Stimulated activated CD4-positive, alpha-beta T cell treated with anti-CD3 and anti-CD28 coated beads, Interleukin-4, amount 100 ng/mL, for 24 hours (primary cell): ENCODE measurements around the gene ATP1A2.

Source experiments
- DNase-seq: peaks from one replicate; pipeline ENCODE4 v3.0.0-alpha.2; 2020

The ATP1A2 gene

DNA sequence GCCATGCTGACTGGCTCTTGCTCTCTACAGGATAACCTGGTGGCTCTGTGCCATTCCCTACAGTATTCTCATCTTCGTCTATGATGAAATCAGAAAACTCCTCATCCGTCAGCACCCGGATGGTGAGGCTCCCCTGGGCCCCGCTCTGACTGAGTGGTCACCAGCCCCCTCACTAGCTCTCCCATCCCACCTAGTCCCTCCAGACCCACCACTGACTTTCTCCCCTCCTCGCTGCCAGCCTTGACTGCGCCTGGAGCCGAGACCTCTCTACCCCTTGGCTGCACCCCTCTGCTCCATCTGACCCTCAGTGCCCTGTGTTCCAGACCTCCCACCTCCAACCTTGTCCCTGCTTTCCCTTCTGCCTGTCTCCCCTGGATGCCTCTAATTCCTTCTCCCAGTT, 70.7 kb downstream of the ATP1A2 start:
- no peak for DNase-seq

DNA sequence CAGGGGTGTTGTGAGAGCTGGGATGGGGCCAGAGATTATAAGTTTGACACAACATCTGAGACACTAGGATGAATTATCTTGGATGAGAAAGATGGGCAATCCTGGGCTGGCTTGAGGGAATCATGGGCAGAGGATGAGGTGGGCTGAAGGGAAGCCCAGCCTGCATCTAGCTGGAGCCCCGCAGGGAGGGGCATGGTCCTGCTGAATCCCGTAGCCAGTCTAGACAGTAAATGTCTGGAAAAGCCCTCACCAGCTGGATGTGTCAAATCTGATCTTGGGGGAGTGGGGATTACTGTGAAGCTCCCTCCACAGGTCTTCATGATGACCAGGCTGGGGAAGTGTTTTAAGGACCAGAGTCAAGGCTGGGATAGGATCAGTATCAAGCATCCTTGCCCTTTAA, 71.2 kb downstream of the ATP1A2 start:
- no peak for DNase-seq

DNA sequence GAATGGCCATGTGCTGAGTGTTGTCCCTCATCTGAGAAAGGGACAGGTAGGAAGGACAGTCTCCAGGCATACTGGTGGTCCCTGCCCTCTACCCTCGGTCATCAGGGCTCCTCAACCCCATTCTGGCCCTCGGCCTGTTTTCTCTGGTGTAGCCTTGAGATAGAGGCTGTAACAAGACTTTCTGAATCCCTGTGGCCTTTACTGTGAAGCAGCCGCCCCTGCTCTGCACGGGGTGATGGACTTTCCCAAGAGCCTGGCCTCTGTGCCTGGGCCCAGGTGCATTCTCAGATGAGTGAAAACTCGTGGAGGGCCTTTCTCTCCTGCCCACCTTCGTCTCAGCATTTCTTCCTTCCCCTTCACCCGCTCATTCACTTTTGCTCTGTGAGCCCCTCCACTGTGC, 71.8 kb downstream of the ATP1A2 start:
- DNase-seq, result no peak

DNA sequence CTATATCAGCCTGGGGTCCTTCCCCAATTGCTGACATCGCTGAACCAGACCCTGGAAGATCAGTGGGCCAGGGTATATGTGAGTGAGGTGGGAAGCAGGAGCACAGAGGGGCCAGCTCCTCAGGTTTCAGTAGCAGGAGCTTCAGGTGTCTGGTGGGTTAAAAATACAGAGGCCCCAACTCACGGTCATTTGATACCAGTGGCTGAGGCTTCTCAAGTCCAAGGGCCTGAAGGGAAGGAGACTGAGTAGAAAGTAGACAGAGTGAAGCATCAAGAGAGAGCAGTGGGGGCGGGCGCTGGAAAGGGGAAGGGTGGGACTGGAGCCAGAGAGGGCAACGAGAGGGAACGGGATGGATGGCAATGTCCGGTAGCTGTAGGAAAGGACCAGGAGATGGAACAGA, 72.8 kb downstream of the ATP1A2 start:
- no peak for DNase-seq

DNA sequence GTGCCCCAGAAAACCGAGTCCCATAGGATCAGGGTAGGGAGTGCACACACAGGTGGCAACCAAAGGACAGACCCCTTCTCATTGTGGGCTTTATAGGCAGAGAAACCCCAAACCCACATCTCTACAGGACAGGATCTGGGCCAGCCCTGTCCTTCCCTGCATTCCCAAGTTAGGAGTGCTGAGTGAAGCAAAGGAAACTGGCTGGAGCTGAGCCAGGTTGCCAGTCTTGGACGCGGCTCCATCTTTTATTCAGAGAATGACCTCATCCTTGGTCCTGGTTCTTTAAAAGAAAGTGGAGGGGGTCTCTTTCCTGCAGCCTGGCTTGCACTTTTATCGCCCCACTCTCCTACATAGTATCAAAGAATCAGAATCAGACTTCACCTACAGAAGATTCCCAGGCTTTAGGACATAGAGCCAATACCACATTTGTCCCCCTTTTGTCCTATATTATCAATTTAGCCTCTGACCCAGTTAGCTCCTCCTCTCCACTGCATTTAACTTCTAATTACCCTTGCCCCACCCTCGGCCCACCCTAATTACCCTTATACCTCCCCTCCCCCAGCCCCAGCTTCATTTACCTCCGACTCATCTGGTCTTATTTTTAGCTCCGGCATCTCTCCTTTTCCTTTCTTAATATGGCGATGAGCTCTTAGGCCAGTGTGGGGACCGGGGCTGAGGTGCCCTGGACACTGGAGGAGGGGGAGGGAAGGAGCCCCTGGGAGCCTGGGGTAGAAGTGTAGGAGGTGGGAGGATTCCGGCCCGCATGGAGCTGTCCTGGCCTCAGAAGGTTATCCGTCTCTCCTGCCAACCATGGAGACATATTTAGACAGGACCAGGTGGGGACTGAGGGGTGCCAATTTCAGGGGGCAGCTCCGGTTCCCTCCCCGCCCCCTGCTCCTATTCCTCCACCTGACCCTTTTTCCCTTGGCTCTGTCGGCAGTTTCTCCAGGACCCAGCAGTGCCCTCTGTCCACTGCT, 74.4 kb downstream of the ATP1A2 start, which contains the start of gene CASQ1:
TSS of gene CASQ1 (plus strand) at position 927 of the 977 bp plus-strand sequence. CDS start 177 bp downstream, outside the sequence.
- DNase-seq, result no peak

DNA sequence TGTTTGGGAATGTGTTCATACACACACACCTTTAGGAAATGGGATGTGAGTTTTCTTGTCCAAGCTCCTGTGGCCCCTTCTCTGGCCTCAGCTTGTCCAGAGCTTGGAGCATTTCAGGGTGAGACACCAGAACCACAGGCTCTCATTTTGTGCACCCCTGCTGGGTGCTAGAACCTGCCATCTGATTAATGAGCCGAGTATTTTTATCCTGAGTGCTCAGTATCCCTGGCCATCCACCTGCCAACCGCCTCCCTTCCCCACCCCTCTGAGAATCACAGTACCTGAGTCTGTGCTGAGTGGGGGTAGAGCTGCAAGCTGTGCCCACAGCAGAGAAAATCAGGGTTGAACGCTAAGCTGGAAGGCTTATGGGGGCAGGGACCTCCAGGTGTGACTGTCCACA, 76.2 kb downstream of the ATP1A2 start:
- DNase-seq, result no peak

DNA sequence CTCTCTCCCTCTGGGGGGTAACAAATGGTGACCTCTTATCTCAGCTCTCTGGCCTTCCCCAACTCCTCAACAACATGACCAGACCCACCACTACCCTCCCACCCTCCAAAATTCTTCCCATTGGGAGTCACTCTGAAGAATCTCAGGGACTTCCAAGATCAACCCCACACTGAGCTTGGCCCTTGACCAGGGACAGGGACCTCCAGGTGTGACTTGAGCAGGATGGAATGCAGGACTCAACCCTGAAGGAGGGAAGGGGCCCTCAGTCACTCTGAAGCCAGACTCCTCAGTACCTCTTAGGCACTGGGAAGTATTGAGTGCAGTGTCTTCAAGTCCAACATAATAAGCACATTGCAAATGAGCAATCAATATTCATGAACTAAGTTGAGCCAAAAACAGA, 76.7 kb downstream of the ATP1A2 start:
- no peak for DNase-seq
